ENCODE results near the gene KDM4C.

The KDM4C gene

GRCh38 chr9:6956879-6957278 is 199.1 kb downstream of the KDM4C start:
- no peak for DNase-seq
- Histone ChIP-seq H3K4me1 (ENCODE audit: insufficient read depth, low read length) (no peaks in the 10 kb centered on the region), H3K27ac (ENCODE audit: low read length) (no peak overlapping the region)

GRCh38 chr9:6959270-6960000 is 201.7 kb downstream of the KDM4C start:
- ATAC-seq (ENCODE audit: insufficient read depth, low read depth) = no peak
- H3K4me3 ChIP-seq (ENCODE audit: low read depth in 1 of 2, low read length in 2 of 2) = no peak overlapping the region
- no peak overlapping the region for H3K27ac ChIP-seq (ENCODE audit: low read length)
- H3K27me3 ChIP-seq (ENCODE audit: insufficient read depth, low read length, poor library complexity) = no peaks in the 10 kb centered on the region
- no peak overlapping the region for H3K9ac ChIP-seq (ENCODE audit: low read depth, low read length)
- DNase-seq = no peak
- TF ChIP-seq CTCF (IDR thresholded peaks at IDR 0.05; ENCODE audit: borderline replicate concordance, extremely low read depth, low read length, poor library complexity, severe bottlenecking) = no peak
- no peak for TF ChIP-seq EZH2 (IDR thresholded peaks at IDR 0.05; ENCODE audit: borderline replicate concordance, low read depth, low read length, severe bottlenecking)
- H3K4me1 ChIP-seq (ENCODE audit: insufficient read depth, low read length) = no peaks in the 10 kb centered on the region
- H3K4me2 ChIP-seq (ENCODE audit: insufficient read depth, low read length) = no peak overlapping the region
- H3K79me2 ChIP-seq (ENCODE audit: insufficient read depth, low read length) = no peaks in the 10 kb centered on the region
- no peaks in the 10 kb centered on the region for H4K20me1 ChIP-seq (ENCODE audit: insufficient read depth, low read length)
- no peaks in the 10 kb centered on the region; the same call in 1 of the 2 replicates for H3K36me3 ChIP-seq (ENCODE audit: insufficient read depth, low read length)
- H3K9me3 ChIP-seq (ENCODE audit: insufficient read depth, low read length, severe bottlenecking) = no peaks in the 10 kb centered on the region
- H2AFZ ChIP-seq (ENCODE audit: low read depth, low read length) = no peak overlapping the region

More at GRCh38 chr9:6956879-6957278, 199.1 kb downstream of the KDM4C start:
- no peak overlapping the region for H3K4me3 ChIP-seq (ENCODE audit: low read depth in 1 of 2, low read length in 2 of 2)
- TF ChIP-seq EZH2 (IDR thresholded peaks at IDR 0.05; ENCODE audit: borderline replicate concordance, low read depth, low read length, severe bottlenecking) (no peak), CTCF (IDR thresholded peaks at IDR 0.05; ENCODE audit: borderline replicate concordance, extremely low read depth, low read length, poor library complexity, severe bottlenecking) (no peak)
- H4K20me1 ChIP-seq (ENCODE audit: insufficient read depth, low read length) = no peaks in the 10 kb centered on the region
- no peaks in the 10 kb centered on the region for H3K79me2 ChIP-seq (ENCODE audit: insufficient read depth, low read length)
- H3K36me3 ChIP-seq (ENCODE audit: insufficient read depth, low read length) = no peaks in the 10 kb centered on the region; the same call in 1 of the 2 replicates
- H3K27me3 ChIP-seq (ENCODE audit: insufficient read depth, low read length, poor library complexity) = no peaks in the 10 kb centered on the region
- no peak overlapping the region for H2AFZ ChIP-seq (ENCODE audit: low read depth, low read length)
- ATAC-seq (ENCODE audit: insufficient read depth, low read depth) = no peak
- H3K9ac ChIP-seq (ENCODE audit: low read depth, low read length) = no peak overlapping the region
- H3K9me3 ChIP-seq (ENCODE audit: insufficient read depth, low read length, severe bottlenecking) = no peaks in the 10 kb centered on the region
- no peak overlapping the region for H3K4me2 ChIP-seq (ENCODE audit: insufficient read depth, low read length)

- no peak for TF ChIP-seq EZH2 (IDR thresholded peaks at IDR 0.05; ENCODE audit: borderline replicate concordance, low read depth, low read length, severe bottlenecking)
- no peak for TF ChIP-seq CTCF (IDR thresholded peaks at IDR 0.05; ENCODE audit: borderline replicate concordance, extremely low read depth, low read length, poor library complexity, severe bottlenecking)
- Histone ChIP-seq H3K9ac (ENCODE audit: low read depth, low read length) (no peak overlapping the region), H3K4me3 (ENCODE audit: low read depth in 1 of 2, low read length in 2 of 2) (no peak overlapping the region), H2AFZ (ENCODE audit: low read depth, low read length) (no peak overlapping the region), H3K4me1 (ENCODE audit: insufficient read depth, low read length) (no peaks in the 10 kb centered on the region), H4K20me1 (ENCODE audit: insufficient read depth, low read length) (no peaks in the 10 kb centered on the region), H3K4me2 (ENCODE audit: insufficient read depth, low read length) (no peak overlapping the region), H3K27me3 (ENCODE audit: insufficient read depth, low read length, poor library complexity) (no peaks in the 10 kb centered on the region), H3K27ac (ENCODE audit: low read length) (no peak overlapping the region), H3K36me3 (ENCODE audit: insufficient read depth, low read length) (no peaks in the 10 kb centered on the region; the same call in 1 of the 2 replicates), H3K9me3 (ENCODE audit: insufficient read depth, low read length, severe bottlenecking) (no peaks in the 10 kb centered on the region), H3K79me2 (ENCODE audit: insufficient read depth, low read length) (no peaks in the 10 kb centered on the region)
- DNase-seq = no peak
- ATAC-seq (ENCODE audit: insufficient read depth, low read depth) = no peak
These were observed 203.0 kb downstream of the KDM4C start for GRCh38 chr9:6960777-6961176.

All from DND-41 (cell line).